AG09319 (cell line): Measurements from ENCODE around the gene RPS5.
A peak's percentile ranks its signal among the peaks of the same experiment; 100 is the strongest.
"Not testable (repeated sequence)": the region's sequence is repeated elsewhere in the genome, so short reads cannot be mapped to it uniquely, and the experiment has no call there.

Experiments used
- DNase-seq: peaks from one replicate; pipeline ENCODE4 v3.0.0-alpha.2; 2010; ENCODE audit warnings: low read depth; ENCODE audit errors: extremely low read depth
- CTCF ChIP-seq: IDR thresholded peaks from 2 replicates; pipeline ENCODE4 v1.5.1; 2011; ENCODE audit warnings: low read depth, mild to moderate bottlenecking, inconsistent platforms, low read length, moderate library complexity

The RPS5 gene

GRCh38 chr19:58399903-58400302 lies 12.8 kb downstream of the RPS5 start:
- DNase-seq: no peak
- TF ChIP-seq CTCF: no peak

- no peak for TF ChIP-seq CTCF
- DNase-seq: no peak
Measured at GRCh38 chr19:58400316-58400915, 13.3 kb downstream of the RPS5 start.

- no peak; the same call in none of the 2 replicates for TF ChIP-seq CTCF
- DNase-seq: peak; percentile 99
Measured at GRCh38 chr19:58400916-58401839, 14.1 kb downstream of the RPS5 start.

GRCh38 chr19:58401840-58402421 lies 14.9 kb downstream of the RPS5 start:
- TF ChIP-seq CTCF: no peak
- no peak for DNase-seq

GRCh38 chr19:58403920-58404478 lies 16.9 kb downstream of the RPS5 start:
- not testable (repeated sequence) for DNase-seq

GRCh38 chr19:58406818-58407657 lies 20.0 kb downstream of the RPS5 start:
- no peak for DNase-seq
- peak; percentile 21; the same call in 1 of the 2 replicates for TF ChIP-seq CTCF

GRCh38 chr19:58407658-58408151 lies 20.6 kb downstream of the RPS5 start:
- DNase-seq: no peak
- TF ChIP-seq CTCF: no peak
